HG03066 (cell line): ENCODE measurements around the gene ORC4.

ENCODE experiments used
- ATAC-seq: cut with Tn5 transposase; IDR thresholded peaks from one replicate; pipeline ENCODE4 v1.9.1; 2021; ENCODE audit warnings: low read depth; ENCODE audit not compliant: unreplicated experiment

The ORC4 gene

GRCh38 chr2:147939313-147939712 lies 81.2 kb downstream of the ORC4 start:
- ATAC-seq = no peak

GRCh38 chr2:147937744-147938349 lies 82.7 kb downstream of the ORC4 start:
- no peak for ATAC-seq

GRCh38 chr2:147934881-147935620 lies 85.5 kb downstream of the ORC4 start:
- ATAC-seq = no peak

- ATAC-seq = no peak
These were observed 86.6 kb downstream of the ORC4 start for GRCh38 chr2:147933931-147934330.

GRCh38 chr2:147927053-147927588 lies 93.4 kb downstream of the ORC4 start:
- no peak for ATAC-seq

- no peak for ATAC-seq
These were observed 94.7 kb downstream of the ORC4 start for GRCh38 chr2:147925886-147926285.

GRCh38 chr2:147924647-147925046 lies 95.9 kb downstream of the ORC4 start:
- no peak for ATAC-seq

- ATAC-seq = no peak
These were observed 96.7 kb downstream of the ORC4 start for GRCh38 chr2:147923846-147924245.

GRCh38 chr2:147917161-147917560 lies 103.4 kb downstream of the ORC4 start:
- ATAC-seq = no peak

- ATAC-seq = no peak
These were observed 103.8 kb downstream of the ORC4 start for GRCh38 chr2:147916723-147917122.

- no peak for ATAC-seq
These were observed 104.5 kb downstream of the ORC4 start for GRCh38 chr2:147916067-147916466.

- ATAC-seq = no peak
These were observed 106.6 kb downstream of the ORC4 start for GRCh38 chr2:147913701-147914480.

- no peak for ATAC-seq
These were observed 109.5 kb downstream of the ORC4 start for GRCh38 chr2:147910990-147911473.

- no peak for ATAC-seq
These were observed 111.4 kb downstream of the ORC4 start for GRCh38 chr2:147909178-147909577.

- no peak for ATAC-seq
These were observed 116.5 kb downstream of the ORC4 start for GRCh38 chr2:147904051-147904450.

GRCh38 chr2:147888680-147889079 lies 131.9 kb downstream of the ORC4 start:
- no peak for ATAC-seq

GRCh38 chr2:147886136-147886535 lies 134.4 kb downstream of the ORC4 start:
- ATAC-seq = no peak

GRCh38 chr2:147884830-147885229 lies 135.7 kb downstream of the ORC4 start:
- no peak for ATAC-seq

GRCh38 chr2:147882631-147883030 lies 137.9 kb downstream of the ORC4 start:
- no peak for ATAC-seq
